ENCODE data around the gene FCHO2. TPM values are rescaled to one million over a fixed set of nuclear protein-coding genes. Genes with fewer than 3 reads are reported as not detected.

FCHO2 gene
- total RNA-seq, 1 experiment from 2014 or later, result 16.9 TPM

DNA sequence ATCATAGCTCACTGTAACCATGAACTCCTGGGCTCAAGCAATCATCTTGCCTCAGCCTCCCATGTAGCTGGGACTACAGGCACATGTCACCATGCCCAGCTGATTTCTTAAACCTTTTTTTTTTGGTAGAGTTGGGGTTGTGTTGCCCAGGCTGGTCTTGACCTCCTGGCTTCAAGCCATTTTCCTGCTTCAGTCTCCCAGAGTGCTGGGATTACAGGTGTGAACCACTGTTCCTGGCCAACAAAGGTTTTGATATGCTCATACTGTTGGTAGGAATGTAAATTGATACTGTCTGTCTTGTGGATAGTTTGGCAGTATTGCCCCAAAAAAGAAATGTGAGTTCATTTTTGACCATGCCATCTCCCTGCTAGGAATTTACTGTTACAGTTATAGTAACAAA lies 87.2 kb downstream of the FCHO2 start:
- Mint-ChIP-seq H3K27me3 (ENCODE audit: insufficient read depth, unreplicated experiment) (no peaks in the 10 kb centered on the region), H3K4me3 (ENCODE audit: unreplicated experiment) (no peak overlapping the region), H3K9me3 (ENCODE audit: unreplicated experiment) (peaks cover 12% of the 10 kb centered on the region), H3K27ac (ENCODE audit: low read depth, unreplicated experiment) (no peak overlapping the region), H3K4me1 (ENCODE audit: insufficient read depth, unreplicated experiment) (no peaks in the 10 kb centered on the region), H3K36me3 (ENCODE audit: insufficient read depth, unreplicated experiment) (peaks cover 18% of the 10 kb centered on the region)
- intact Hi-C loops (cut with micrococcal nuclease), result no loop called here
- CTCF ChIA-PET, result no interaction called here
- no TSS peak for BruUV-seq (replicated peaks)
- no peak for DNase-seq (ENCODE audit: unreplicated experiment)
- TF ChIP-seq, protein P1, sequence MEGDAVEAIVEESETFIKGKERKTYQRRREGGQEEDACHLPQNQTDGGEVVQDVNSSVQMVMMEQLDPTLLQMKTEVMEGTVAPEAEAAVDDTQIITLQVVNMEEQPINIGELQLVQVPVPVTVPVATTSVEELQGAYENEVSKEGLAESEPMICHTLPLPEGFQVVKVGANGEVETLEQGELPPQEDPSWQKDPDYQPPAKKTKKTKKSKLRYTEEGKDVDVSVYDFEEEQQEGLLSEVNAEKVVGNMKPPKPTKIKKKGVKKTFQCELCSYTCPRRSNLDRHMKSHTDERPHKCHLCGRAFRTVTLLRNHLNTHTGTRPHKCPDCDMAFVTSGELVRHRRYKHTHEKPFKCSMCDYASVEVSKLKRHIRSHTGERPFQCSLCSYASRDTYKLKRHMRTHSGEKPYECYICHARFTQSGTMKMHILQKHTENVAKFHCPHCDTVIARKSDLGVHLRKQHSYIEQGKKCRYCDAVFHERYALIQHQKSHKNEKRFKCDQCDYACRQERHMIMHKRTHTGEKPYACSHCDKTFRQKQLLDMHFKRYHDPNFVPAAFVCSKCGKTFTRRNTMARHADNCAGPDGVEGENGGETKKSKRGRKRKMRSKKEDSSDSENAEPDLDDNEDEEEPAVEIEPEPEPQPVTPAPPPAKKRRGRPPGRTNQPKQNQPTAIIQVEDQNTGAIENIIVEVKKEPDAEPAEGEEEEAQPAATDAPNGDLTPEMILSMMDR (IDR thresholded peaks at IDR 0.05; ENCODE audit: unreplicated experiment), result no peak
- POLR2A ChIA-PET, result interaction anchor here (0.7 kb wide), 1 partner anchor 477 kb away, joined by 3 read pairs; no protein-coding TSS in a partner anchor

DNA sequence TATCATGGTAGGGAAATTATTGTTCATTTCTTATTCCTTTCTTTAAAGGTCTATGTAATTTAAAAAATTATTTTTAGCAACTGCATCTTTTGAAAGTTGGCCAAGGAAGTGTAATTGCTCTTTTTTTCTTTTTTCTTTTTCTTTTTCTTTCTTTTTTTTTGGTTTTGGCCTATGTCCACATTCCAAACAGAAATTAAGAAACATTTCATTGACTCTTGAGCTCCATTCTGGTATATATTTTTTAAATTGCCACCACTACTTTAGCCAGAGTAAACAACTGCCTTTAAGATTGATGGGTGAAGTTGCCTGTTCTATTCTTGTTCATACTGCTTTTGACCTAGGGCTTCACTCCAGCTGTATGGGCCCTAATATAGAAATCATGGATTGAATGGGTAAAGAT lies 88.7 kb downstream of the FCHO2 start:
- CTCF ChIA-PET, result interaction anchor here (0.6 to 1.1 kb wide), 2 partner anchors 12 to 471 kb away, joined by 3 to 4 read pairs; no protein-coding TSS in a partner anchor

DNA sequence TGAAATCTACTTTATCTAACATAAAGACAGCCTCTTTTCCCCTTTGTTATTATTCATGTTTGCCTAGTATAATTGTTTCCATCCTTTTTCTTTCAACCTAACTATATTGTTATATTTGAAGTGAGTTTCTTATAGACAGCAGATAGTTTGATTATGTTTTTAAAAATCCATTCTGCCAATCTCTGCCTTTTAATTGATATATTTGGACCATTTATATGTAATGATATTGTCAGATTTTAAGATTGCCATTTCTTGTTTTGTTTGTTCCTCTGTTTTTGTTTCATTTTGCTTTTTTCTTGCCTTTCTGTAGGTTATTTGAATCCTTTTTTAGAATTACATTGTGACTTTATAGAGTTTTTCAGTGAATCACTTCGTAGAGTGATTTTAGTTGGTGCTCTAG lies 89.8 kb downstream of the FCHO2 start:
- H3K27me3 Mint-ChIP-seq (ENCODE audit: insufficient read depth, unreplicated experiment), result no peaks in the 10 kb centered on the region
- TF ChIP-seq, protein P1 (IDR thresholded peaks at IDR 0.05; ENCODE audit: unreplicated experiment), result no peak
- no TSS peak for BruUV-seq (replicated peaks)
- no peak for DNase-seq (ENCODE audit: unreplicated experiment)
- POLR2A ChIA-PET, result interaction anchor here (0.6 to 1.3 kb wide), 2 partner anchors 15 to 483 kb away, joined by 3 to 4 read pairs; no protein-coding TSS in a partner anchor
- H3K36me3 Mint-ChIP-seq (ENCODE audit: insufficient read depth, unreplicated experiment), result peaks cover 14% of the 10 kb centered on the region
- H3K4me1 Mint-ChIP-seq (ENCODE audit: insufficient read depth, unreplicated experiment), result no peaks in the 10 kb centered on the region
- H3K9me3 Mint-ChIP-seq (ENCODE audit: unreplicated experiment), result peaks cover 12% of the 10 kb centered on the region
- intact Hi-C loops (cut with micrococcal nuclease), result no loop called here
- CTCF ChIA-PET, result no interaction called here
- no peak overlapping the region for H3K27ac Mint-ChIP-seq (ENCODE audit: low read depth, unreplicated experiment)
- no peak overlapping the region for H3K4me3 Mint-ChIP-seq (ENCODE audit: unreplicated experiment)

More for the DNA sequence above, 88.7 kb downstream of the FCHO2 start:
- no TSS peak for BruUV-seq (replicated peaks)
- POLR2A ChIA-PET, result no interaction called here
- H3K4me1 Mint-ChIP-seq (ENCODE audit: insufficient read depth, unreplicated experiment), result no peaks in the 10 kb centered on the region
- no peak overlapping the region for H3K27ac Mint-ChIP-seq (ENCODE audit: low read depth, unreplicated experiment)
- H3K9me3 Mint-ChIP-seq (ENCODE audit: unreplicated experiment), result peaks cover 12% of the 10 kb centered on the region
- H3K4me3 Mint-ChIP-seq (ENCODE audit: unreplicated experiment), result no peak overlapping the region
- TF ChIP-seq, protein P1 (IDR thresholded peaks at IDR 0.05; ENCODE audit: unreplicated experiment), result no peak
- H3K36me3 Mint-ChIP-seq (ENCODE audit: insufficient read depth, unreplicated experiment), result peaks cover 10% of the 10 kb centered on the region
- intact Hi-C loops (cut with micrococcal nuclease), result no loop called here
- DNase-seq (ENCODE audit: unreplicated experiment), result no peak
- H3K27me3 Mint-ChIP-seq (ENCODE audit: insufficient read depth, unreplicated experiment), result no peaks in the 10 kb centered on the region

DNA sequence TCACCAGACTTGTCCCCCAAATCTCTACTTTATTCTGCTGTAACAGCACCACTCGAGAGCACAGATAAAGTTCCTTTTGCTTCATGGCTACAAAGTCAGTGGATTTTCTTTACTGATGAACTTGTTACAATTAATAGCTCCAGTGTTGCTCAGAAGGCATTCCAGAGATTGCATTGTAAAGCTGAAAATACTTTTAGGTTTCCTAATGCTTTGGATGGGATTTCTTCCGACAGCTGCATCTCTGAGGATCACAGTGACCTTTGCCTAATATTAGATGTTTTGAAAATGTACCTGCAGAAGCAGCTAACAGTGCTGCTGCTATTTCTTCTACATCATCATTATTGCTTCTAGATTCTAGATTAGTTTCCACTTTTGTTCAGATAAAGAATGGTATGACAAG lies 105.8 kb downstream of the FCHO2 start:
- Mint-ChIP-seq H3K36me3 (ENCODE audit: insufficient read depth, unreplicated experiment) (peaks cover 29% of the 10 kb centered on the region), H3K9me3 (ENCODE audit: unreplicated experiment) (no peaks in the 10 kb centered on the region), H3K27me3 (ENCODE audit: insufficient read depth, unreplicated experiment) (no peaks in the 10 kb centered on the region), H3K4me3 (ENCODE audit: unreplicated experiment) (no peak overlapping the region), H3K27ac (ENCODE audit: low read depth, unreplicated experiment) (no peak overlapping the region), H3K4me1 (ENCODE audit: insufficient read depth, unreplicated experiment) (peaks cover 6% of the 10 kb centered on the region)
- TF ChIP-seq, protein P1 (IDR thresholded peaks at IDR 0.05; ENCODE audit: unreplicated experiment), result no peak
- intact Hi-C loops (cut with micrococcal nuclease), result loop anchor here (5.0 kb wide), 1 partner anchor 104 kb away; the partner anchor contains the start of gene FCHO2
- ChIA-PET CTCF (interaction anchor here (0.7 to 0.8 kb wide), 2 partner anchors 72 to 389 kb away, joined by 3 read pairs; no protein-coding TSS in a partner anchor), POLR2A (no interaction called here)
- BruUV-seq (replicated peaks), result no TSS peak
- no peak for DNase-seq (ENCODE audit: unreplicated experiment)

Measured in MCF 10A (cell line).